Endothelial cell of umbilical vein (primary cell): Measurements from ENCODE around the gene NLGN1. TPM values are rescaled to one million over a fixed set of nuclear protein-coding genes. Genes with fewer than 3 reads are reported as not detected.

Experiments used
- BruUV-seq: library from RNA; stranded (reverse); fragments of 400-500 nt; replicated peaks from 2 replicates; lab custom pipeline; 2021; lab: Mats Ljungman, UMichigan
- CTCF ChIA-PET: fragments of 300-600, 350-600 bp; sonication (Branson Sonifier 250); formaldehyde crosslinking; loops from one replicate; lab custom pipeline; 2021; ENCODE audit warnings: antibody characterized with exemption, inconsistent platforms; lab: Charles Lee
- POLR2A ChIA-PET: fragments of 300-600, 350-600 bp; sonication (Branson Sonifier 250); formaldehyde crosslinking; loops from one replicate; lab custom pipeline; 2021; ENCODE audit warnings: antibody characterized with exemption, inconsistent platforms; lab: Charles Lee
- DNase-seq: peaks from one replicate; pipeline ENCODE4 v3.0.0-alpha.2; 2011; ENCODE audit warnings: low read depth, low spot score
- FAIRE-seq: peaks from 2 replicates; lab custom pipeline; 2011; peaks lifted over from hg19 to GRCh38; lab: Jason Lieb, UNC
- H2AFZ ChIP-seq: 2 replicates; pipeline ENCODE4 v1.6.0; 2012; ENCODE audit warnings: low read depth, low read length, control low read depth, inconsistent platforms
- H3K27ac ChIP-seq: 2 replicates; pipeline ENCODE4 v1.5.1; 2011; ENCODE audit warnings: low read depth, mild to moderate bottlenecking, control low read depth, low read length, moderate library complexity; ENCODE audit not compliant: insufficient read depth
- H3K27me3 ChIP-seq, 2 experiments: 2 replicates each; pipeline versions ENCODE4 v1.6.0 to v1.6.1; 2011; ENCODE audit warnings: low read length in 2 of 2, mixed read lengths in 1 of 2; ENCODE audit not compliant: control insufficient read depth in 2 of 2, insufficient read depth in 2 of 2
- H3K36me3 ChIP-seq, 2 experiments: 2 replicates in 1 of 2; 3 replicates in 1 of 2; pipeline ENCODE4 v1.5.1; 2011; ENCODE audit warnings: low read length in 2 of 2, mild to moderate bottlenecking in 1 of 2, moderate library complexity in 1 of 2; ENCODE audit not compliant: control insufficient read depth in 2 of 2, insufficient read depth in 2 of 2; ENCODE audit errors: extremely low read depth in 1 of 2
- H3K4me1 ChIP-seq: 3 replicates; pipeline ENCODE4 v1.5.1; 2011; ENCODE audit warnings: mild to moderate bottlenecking, low read length; ENCODE audit not compliant: control insufficient read depth, insufficient read depth; ENCODE audit errors: extremely low read depth
- H3K4me2 ChIP-seq: 2 replicates; pipeline ENCODE4 v1.6.1; 2011; ENCODE audit warnings: low read length, control low read depth, mixed read lengths; ENCODE audit not compliant: insufficient read depth
- H3K4me3 ChIP-seq, 3 experiments: fragments of 200-600 bp in 1 of 3; sonication (generic), shearing (Covaris generic) in 1 of 3; replicated peaks in 1 of 3; 2 replicates each; pipeline ENCODE4 v1.5.1; 2011 to 2016; ENCODE audit warnings: control low read depth in 3 of 3, low read length in 3 of 3, mild to moderate bottlenecking in 2 of 3, inconsistent platforms in 1 of 3, low read depth in 1 of 3, moderate library complexity in 1 of 3; ENCODE audit not compliant: insufficient read depth in 1 of 3
- H3K79me2 ChIP-seq: 2 replicates; pipeline ENCODE4 v1.6.0; 2012; ENCODE audit warnings: low read length, inconsistent platforms; ENCODE audit not compliant: control insufficient read depth, insufficient read depth
- H3K9ac ChIP-seq: replicated peaks from 2 replicates; pipeline ENCODE3; 2011; ENCODE audit warnings: low read length, control low read depth; ENCODE audit not compliant: insufficient read depth; ENCODE audit errors: extremely low read depth
- H3K9me1 ChIP-seq: replicated peaks from 3 replicates; pipeline ENCODE4 v1.6.0; 2011; ENCODE audit warnings: mild to moderate bottlenecking, low read length; ENCODE audit not compliant: control insufficient read depth, insufficient read depth; ENCODE audit errors: extremely low read depth
- H3K9me3 ChIP-seq: replicated peaks from 2 replicates; pipeline ENCODE4 v1.5.1; 2012; ENCODE audit warnings: low read length, inconsistent platforms; ENCODE audit not compliant: control insufficient read depth, insufficient read depth
- H4K20me1 ChIP-seq: replicated peaks from 2 replicates; pipeline ENCODE3; 2011; ENCODE audit warnings: mild to moderate bottlenecking, low read length; ENCODE audit not compliant: control insufficient read depth, insufficient read depth; ENCODE audit errors: extremely low read depth
- CTCF ChIP-seq, 2 donors: IDR thresholded peaks; 1 replicate in 1 of 2; 2 replicates in 1 of 2; pipeline ENCODE4 v1.5.1; 2011; ENCODE audit warnings: low read length in 2 of 2, mild to moderate bottlenecking in 2 of 2, moderate library complexity in 2 of 2, control low read depth in 1 of 2, inconsistent platforms in 1 of 2, low read depth in 1 of 2; ENCODE audit not compliant: insufficient read depth in 1 of 2; ENCODE audit errors: extremely low read depth in 1 of 2
- EZH2 ChIP-seq: IDR thresholded peaks from 2 replicates; pipeline ENCODE4 v1.6.1; 2012; ENCODE audit warnings: borderline replicate concordance, low read depth, mild to moderate bottlenecking, moderate library complexity, low read length, inconsistent platforms; ENCODE audit not compliant: severe bottlenecking
- FOS ChIP-seq: IDR thresholded peaks from 2 replicates; pipeline ENCODE4 v1.6.1; 2011; ENCODE audit warnings: mild to moderate bottlenecking, low read length, moderate library complexity, borderline replicate concordance; ENCODE audit not compliant: insufficient read depth
- GATA2 ChIP-seq: IDR thresholded peaks from 2 replicates; pipeline ENCODE4 v1.7.0; 2011; ENCODE audit warnings: low read depth, mild to moderate bottlenecking, moderate library complexity, mixed read lengths, low read length; ENCODE audit not compliant: insufficient read length, insufficient read depth
- JUN ChIP-seq: IDR thresholded peaks from 2 replicates; pipeline ENCODE4 v1.6.1; 2011; ENCODE audit warnings: borderline replicate concordance, low read depth; ENCODE audit not compliant: insufficient read length, insufficient read depth
- MAX ChIP-seq: IDR thresholded peaks from 2 replicates; pipeline ENCODE4 v1.6.1; 2011; ENCODE audit not compliant: insufficient read depth, insufficient read length
- MYC ChIP-seq: IDR thresholded peaks from one replicate; pipeline ENCODE4 v1.6.1; 2011; ENCODE audit warnings: mild to moderate bottlenecking, low read depth, low read length
- POLR2A ChIP-seq: IDR thresholded peaks from 2 replicates; pipeline ENCODE4 v1.6.1; 2012; ENCODE audit warnings: low read depth, mild to moderate bottlenecking, control low read depth, low read length
- POLR2AphosphoS5 ChIP-seq: IDR thresholded peaks from 2 replicates; pipeline ENCODE4 v1.6.1; 2012; ENCODE audit warnings: low read depth, mild to moderate bottlenecking, control low read depth, low read length, moderate library complexity; ENCODE audit not compliant: insufficient read depth
- dilution Hi-C: fragments of 300-500 bp; cut with MboI; formaldehyde crosslinking; loops from one replicate; pipeline ENCODE4 v1.15.0; 2019; ENCODE audit warnings: low sequenced_read_pairs; ENCODE audit not compliant: extremely low pct_ligation_motif_present
- intact Hi-C: fragments of 100-400 bp; cut with micrococcal nuclease; formaldehyde crosslinking; loops from one replicate; pipeline ENCODE4 v1.10.0; 2022
- polyA plus RNA-seq, 4 experiments: library from polyadenylated mRNA; depleted of rRNA in 3 of 4; stranded (reverse) in 3 of 4; unstranded in 1 of 4; fragments of >200 nt; gene quantifications; 2 replicates each; pipeline versions ENCODE4 v1.2.1 to v1.2.3, GENCODE V29; 2011 to 2012; ENCODE audit warnings: missing spikeins in 1 of 4
- total RNA-seq: library from RNA; stranded (reverse); gene quantifications from 2 replicates; pipeline ENCODE4 v1.2.3, GENCODE V29; 2021

Gene NLGN1
- total and polyA plus RNA-seq, 2 donors (not counting 3 experiments of a cell fraction or from before 2014, with no cell fraction given) = 7.9 to 16.3 TPM

- dilution Hi-C loops = no loop called here
- Histone ChIP-seq H2AFZ (no peak overlapping the region), H3K4me1 (no peaks in the 10 kb centered on the region), H3K9me3 (no peaks in the 10 kb centered on the region), H3K79me2 (no peaks in the 10 kb centered on the region), H3K27ac (no peak overlapping the region), H3K4me3 (no peak overlapping the region), H3K4me2 (no peak overlapping the region), H3K9me1 (no peaks in the 10 kb centered on the region), H3K9ac (no peak overlapping the region), H4K20me1 (no peaks in the 10 kb centered on the region), H3K36me3 (no peaks in the 10 kb centered on the region), H3K27me3 (no peaks in the 10 kb centered on the region)
- POLR2A ChIA-PET = no interaction called here
- TF ChIP-seq MYC (no peak), POLR2A (no peak), POLR2AphosphoS5 (no peak), MAX (no peak), FOS (no peak), GATA2 (no peak), JUN (no peak), EZH2 (no peak), CTCF (IDR thresholded peaks at IDR 0.05; ENCODE audit: extremely low read depth in 1 of 2, insufficient read depth in 1 of 2, low read depth in 1 of 2, low read length in 2 of 2) (no peak)
- no peak for DNase-seq
- intact Hi-C loops = no loop called here
- no peak for FAIRE-seq
- BruUV-seq = no TSS peak
- CTCF ChIA-PET = no interaction called here
Measured at GRCh38 chr3:174308736-174309135, 911.2 kb downstream of the NLGN1 start.
